HG03064 (cell line): ENCODE data around the gene MTMR12.
"Not testable (repeated sequence)": the region's sequence is repeated elsewhere in the genome, so short reads cannot be mapped to it uniquely, and the experiment has no call there.

Experiments
- ATAC-seq: cut with Tn5 transposase; IDR thresholded peaks from one replicate; pipeline ENCODE4 v1.9.1; 2021; ENCODE audit warnings: low read depth; ENCODE audit not compliant: unreplicated experiment

MTMR12 gene

GRCh38 chr5:32302835-32303754 is 9.6 kb downstream of the MTMR12 start:
- ATAC-seq, result no peak

DNA sequence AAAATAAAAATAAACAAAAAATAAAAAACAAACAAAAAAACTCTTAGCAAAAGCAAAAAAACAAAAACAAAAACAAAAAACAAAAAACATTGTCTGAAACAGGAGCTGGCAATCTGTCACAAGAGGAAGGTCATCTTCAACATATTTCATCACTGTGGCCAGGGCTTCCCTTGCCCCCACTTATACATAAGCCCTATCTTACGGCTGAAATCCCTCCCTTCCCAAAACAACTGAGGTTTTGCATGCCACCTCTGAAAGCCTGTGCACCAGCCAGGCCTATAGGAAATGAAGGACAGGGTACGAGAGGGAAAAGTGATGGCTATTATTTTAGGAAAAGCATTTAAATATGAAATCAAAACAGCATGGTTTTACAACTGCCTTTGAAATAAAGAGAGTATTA is 10.8 kb downstream of the MTMR12 start:
- ATAC-seq, result no peak

DNA sequence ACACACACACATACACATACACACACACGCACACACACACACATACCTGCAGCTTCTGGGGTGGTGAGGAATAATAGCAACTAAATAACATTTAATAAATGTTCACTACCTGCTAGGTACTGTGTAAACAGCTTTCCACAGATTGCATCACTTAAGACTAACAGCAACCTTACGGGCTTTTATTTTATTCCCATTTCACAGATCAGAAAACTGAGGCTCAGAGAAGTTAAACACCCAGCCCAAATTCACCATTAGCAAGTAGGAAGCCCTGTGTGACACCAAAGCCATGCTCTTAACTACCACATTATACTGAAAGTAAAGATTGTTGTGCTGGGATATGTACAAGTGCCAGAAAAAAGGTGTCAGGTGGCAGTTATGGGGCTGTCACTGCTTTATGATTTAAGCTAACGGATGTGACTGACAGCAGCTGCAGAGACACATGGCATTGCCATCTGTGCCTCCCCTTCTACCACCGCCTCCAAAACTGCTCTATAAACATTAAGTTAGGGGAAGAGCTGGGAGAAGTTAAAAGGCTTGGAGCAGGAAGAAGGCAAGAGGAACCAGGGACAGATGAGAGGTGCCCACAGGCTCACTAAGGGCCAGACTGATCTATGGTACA is 13.6 kb downstream of the MTMR12 start:
- no peak for ATAC-seq

DNA sequence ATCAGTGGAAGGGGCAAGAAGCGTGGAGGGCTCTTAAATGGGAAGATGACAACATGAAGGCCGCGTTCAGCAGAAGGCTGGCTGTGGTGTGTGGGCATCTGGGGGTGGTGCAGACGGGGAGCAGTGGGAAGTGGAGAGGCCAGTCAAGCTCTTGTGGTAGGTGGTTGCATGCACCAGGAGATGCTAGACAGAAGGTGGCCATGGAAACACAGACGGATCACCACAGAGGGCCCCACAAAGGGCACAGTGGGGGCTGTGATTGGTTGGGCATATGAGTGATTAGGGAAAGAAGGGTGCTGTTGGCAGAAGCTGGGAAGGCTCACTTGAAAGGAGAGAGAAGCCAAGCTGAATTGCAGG is 14.7 kb downstream of the MTMR12 start:
- ATAC-seq, result peak; percentile 54

GRCh38 chr5:32297181-32298058 is 15.3 kb downstream of the MTMR12 start:
- no peak for ATAC-seq

DNA sequence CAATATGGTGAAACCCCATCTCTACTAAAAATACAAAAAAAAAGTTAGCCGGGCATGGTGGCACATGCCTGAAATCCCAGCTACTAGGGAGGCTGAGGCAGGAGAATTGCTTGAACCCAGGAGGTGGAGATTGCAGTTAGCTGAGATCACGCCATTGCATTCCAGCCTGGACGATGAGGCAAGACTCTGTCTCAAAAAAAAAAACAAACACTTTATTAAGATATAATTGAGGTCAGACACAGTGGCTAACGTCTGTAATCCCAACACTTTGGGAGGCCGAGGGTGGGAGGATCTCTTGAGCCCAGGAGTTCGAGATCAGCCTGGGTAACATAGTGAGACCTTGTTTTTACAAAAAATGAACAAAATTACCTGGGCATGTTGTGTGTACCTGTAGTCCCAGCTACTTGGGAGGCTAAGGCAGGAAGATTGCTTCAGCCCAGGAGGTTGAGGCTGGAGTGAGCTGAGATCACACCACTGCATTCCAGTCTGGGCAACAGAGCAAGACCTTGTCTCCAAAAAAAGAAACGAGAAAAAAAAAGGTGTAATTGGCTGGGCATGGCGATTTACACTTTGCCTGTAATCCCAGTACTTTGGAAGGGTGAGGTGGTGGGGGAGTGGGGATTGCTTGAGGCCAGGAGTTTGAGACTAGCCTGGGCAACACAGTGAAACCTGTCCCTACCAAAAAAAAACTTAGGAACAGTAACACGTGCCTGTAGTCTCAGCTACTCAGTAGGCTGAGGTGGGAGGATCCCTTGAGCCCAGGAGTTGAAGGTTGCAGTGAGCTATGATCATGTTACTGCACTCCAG is 16.6 kb downstream of the MTMR12 start:
- ATAC-seq, result not testable (repeated sequence)

DNA sequence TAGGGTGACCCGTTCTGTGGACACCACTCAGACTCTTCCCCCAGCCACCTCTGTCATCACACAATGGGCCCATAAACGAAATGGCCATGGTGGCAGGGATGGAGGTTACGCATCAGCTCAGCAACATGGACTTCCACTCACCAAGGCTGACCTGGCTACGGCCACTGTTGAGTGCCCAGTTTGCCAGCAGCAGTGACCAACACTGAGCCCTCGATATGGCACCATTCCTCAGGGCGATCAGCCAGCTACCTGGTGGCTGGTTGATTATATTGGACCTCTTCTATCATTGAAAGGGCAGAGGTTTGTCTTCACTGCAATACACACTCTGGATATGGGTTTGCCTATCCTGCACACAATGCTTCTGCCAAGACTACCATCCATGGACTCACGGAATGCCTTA is 21.1 kb downstream of the MTMR12 start:
- ATAC-seq, result no peak

GRCh38 chr5:32290922-32291321 is 21.8 kb downstream of the MTMR12 start:
- peak; percentile 63 for ATAC-seq

DNA sequence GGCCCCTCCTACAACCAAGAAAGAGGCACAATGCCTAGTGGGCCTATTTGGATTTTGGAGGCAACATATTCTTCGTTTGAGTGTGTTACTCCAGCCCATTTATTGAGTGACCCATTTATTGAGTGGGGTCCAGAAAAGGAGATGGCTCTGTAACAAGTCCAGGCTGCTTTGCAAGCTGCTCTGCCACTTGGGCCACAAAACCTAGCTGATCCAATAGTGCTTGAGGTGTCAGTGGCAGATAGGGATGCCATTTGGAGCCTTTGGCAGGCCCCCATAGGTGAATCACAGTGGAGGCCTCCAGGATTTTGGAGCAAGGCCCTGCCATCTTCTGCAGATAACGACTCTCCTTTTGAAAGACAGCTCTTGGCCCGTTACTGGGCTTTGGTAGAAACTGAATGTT is 22.2 kb downstream of the MTMR12 start:
- ATAC-seq, result not testable (repeated sequence)

DNA sequence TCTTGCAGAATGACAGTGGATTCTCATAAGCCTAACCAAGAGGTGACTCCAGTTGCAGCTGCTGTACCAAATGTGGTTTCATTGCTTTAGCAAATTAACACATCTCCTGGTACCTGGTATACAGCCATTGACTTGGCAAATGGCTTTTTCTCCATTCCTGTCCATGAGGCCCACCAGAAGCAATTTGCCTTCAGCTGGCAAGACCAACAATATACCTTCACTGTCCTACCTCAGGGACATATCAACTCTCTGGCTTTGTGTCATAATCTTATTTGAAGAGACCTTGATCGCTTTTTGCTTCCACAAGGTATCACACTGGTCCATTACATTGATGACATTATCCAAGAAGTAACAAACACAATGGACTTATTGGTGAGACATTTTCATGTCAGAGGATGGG is 22.8 kb downstream of the MTMR12 start:
- ATAC-seq, result not testable (repeated sequence)

GRCh38 chr5:32288135-32288534 is 24.6 kb downstream of the MTMR12 start:
- not testable (repeated sequence) for ATAC-seq

GRCh38 chr5:32287525-32287924 is 25.2 kb downstream of the MTMR12 start:
- not testable (repeated sequence) for ATAC-seq

- ATAC-seq, result no peak
Measured at GRCh38 chr5:32285510-32286138, 27.1 kb downstream of the MTMR12 start.

DNA sequence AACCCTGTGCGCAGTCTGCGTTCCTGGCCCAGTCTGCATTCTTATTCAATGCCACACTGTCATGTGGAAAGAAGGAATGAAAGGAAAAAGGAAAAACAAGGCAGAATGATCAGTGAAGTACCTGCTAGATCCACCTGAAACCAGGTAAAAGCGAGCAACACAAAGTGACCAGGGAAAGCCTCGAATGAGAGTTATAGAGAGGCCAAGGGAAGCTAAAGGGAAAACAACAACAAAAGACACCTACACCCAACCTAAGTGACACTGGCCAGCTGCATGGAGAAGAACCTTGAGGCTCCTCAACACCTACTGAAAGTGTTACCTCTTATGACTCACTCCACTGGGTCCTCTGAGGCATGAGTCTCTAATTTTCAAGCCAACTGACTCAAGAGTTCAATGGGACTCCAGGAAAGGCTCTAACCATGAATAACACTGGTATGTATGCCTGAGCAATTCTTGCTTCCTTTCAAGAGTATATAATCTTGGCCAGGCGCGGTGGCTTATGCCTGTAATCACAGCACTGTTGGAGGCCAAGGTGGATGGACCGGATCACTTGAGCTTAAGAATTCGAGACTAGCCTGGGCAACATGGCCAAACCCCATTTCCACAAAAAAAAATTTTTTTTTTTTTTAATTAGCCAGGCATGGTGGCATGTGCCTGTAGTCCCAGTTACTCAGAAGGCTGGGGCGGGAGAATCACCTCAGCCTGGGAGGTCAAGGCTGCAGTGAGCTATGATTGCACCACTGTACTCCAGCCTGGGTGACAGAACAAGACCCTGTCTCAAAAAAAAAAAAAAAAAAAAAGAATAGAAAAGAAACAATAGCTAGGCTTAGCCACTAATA is 29.0 kb downstream of the MTMR12 start:
- peak; percentile 76 for ATAC-seq

DNA sequence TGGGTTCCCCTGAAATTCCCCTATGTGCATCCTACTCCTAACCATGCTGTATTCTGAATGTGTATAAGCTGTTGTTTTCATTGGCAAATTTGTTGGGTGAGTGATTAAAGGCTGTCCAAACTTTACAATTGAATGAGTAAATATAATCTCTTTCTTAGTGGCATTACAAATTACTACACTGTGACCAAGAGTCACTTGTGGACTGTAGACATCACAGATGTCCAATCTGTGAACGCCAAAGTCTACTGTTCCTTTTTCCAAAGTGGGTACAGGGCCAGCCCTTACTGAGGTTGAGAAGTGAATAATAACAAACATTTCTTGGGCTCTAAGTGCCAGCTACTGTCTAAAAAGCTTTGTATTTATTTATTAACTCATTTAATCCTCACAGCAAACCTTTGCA is 29.7 kb downstream of the MTMR12 start:
- ATAC-seq, result no peak

DNA sequence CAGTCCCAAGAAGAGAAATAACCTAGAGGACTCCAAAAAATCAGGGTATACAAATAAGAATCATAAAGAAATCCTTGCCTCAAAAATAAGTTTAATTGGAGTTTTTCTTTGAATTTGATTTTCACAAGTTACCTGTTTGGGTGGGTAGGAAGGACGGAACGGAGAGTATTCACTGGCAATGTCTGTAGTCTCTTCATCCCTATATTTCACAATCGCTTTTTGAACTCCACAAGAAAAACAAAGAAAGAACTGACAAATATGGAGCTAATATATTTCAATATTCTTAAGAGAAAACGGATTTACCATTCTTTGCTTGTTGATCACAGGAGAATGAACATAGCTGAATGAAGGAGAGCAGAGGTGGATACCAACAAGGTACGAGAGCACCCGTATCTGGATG is 30.1 kb downstream of the MTMR12 start:
- no peak for ATAC-seq

- ATAC-seq, result not testable (repeated sequence)
Measured at GRCh38 chr5:32281378-32282133, 31.2 kb downstream of the MTMR12 start.

- peak; percentile 87 for ATAC-seq
Measured at GRCh38 chr5:32280656-32281081, 32.1 kb downstream of the MTMR12 start.
